Measurements from ENCODE around the gene ACSS1.

The ACSS1 gene

DNA sequence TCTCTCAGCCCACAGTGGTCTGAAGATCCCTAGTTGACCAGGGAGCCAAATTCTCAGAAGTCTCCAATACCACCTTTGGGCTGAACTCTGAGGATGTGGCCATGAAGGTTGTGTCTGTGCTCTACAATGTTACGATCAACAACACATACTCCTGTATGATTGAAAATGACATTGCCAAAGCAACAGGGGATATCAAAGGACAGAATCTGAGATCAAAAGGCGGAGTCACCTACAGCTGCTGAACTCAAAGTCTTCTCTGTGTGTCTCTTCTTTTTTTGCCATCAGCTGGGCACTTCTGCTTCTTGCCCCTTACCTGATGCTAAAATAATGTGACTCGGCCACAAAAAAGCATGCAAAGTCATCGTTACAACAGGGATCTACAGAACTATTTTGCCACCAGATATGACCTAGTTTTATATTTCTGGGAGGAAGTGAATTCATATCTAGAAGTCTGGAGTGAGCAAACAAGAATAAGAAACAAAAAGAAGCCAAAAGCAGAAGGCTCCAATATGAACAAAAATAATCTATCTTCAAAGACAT, 41.7 kb upstream of the ACSS1 start:
- Histone ChIP-seq H3K27ac (replicated peaks) (no peak overlapping the region), H3K27me3 (ENCODE audit: insufficient read depth, poor library complexity, severe bottlenecking) (no peaks in the 10 kb centered on the region), H3K4me3 (replicated peaks; ENCODE audit: insufficient read depth, low read length) (no peak overlapping the region)
- TF ChIP-seq, protein P1, sequence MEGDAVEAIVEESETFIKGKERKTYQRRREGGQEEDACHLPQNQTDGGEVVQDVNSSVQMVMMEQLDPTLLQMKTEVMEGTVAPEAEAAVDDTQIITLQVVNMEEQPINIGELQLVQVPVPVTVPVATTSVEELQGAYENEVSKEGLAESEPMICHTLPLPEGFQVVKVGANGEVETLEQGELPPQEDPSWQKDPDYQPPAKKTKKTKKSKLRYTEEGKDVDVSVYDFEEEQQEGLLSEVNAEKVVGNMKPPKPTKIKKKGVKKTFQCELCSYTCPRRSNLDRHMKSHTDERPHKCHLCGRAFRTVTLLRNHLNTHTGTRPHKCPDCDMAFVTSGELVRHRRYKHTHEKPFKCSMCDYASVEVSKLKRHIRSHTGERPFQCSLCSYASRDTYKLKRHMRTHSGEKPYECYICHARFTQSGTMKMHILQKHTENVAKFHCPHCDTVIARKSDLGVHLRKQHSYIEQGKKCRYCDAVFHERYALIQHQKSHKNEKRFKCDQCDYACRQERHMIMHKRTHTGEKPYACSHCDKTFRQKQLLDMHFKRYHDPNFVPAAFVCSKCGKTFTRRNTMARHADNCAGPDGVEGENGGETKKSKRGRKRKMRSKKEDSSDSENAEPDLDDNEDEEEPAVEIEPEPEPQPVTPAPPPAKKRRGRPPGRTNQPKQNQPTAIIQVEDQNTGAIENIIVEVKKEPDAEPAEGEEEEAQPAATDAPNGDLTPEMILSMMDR (IDR thresholded peaks at IDR 0.05; ENCODE audit: insufficient read depth, low read length) = no peak
- TF ChIP-seq, protein P2, sequence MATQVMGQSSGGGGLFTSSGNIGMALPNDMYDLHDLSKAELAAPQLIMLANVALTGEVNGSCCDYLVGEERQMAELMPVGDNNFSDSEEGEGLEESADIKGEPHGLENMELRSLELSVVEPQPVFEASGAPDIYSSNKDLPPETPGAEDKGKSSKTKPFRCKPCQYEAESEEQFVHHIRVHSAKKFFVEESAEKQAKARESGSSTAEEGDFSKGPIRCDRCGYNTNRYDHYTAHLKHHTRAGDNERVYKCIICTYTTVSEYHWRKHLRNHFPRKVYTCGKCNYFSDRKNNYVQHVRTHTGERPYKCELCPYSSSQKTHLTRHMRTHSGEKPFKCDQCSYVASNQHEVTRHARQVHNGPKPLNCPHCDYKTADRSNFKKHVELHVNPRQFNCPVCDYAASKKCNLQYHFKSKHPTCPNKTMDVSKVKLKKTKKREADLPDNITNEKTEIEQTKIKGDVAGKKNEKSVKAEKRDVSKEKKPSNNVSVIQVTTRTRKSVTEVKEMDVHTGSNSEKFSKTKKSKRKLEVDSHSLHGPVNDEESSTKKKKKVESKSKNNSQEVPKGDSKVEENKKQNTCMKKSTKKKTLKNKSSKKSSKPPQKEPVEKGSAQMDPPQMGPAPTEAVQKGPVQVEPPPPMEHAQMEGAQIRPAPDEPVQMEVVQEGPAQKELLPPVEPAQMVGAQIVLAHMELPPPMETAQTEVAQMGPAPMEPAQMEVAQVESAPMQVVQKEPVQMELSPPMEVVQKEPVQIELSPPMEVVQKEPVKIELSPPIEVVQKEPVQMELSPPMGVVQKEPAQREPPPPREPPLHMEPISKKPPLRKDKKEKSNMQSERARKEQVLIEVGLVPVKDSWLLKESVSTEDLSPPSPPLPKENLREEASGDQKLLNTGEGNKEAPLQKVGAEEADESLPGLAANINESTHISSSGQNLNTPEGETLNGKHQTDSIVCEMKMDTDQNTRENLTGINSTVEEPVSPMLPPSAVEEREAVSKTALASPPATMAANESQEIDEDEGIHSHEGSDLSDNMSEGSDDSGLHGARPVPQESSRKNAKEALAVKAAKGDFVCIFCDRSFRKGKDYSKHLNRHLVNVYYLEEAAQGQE (IDR thresholded peaks at IDR 0.05; ENCODE audit: insufficient replicate concordance, low read depth) = no peak
- TF ChIP-seq POLR2AphosphoS5 (IDR thresholded peaks at IDR 0.05; ENCODE audit: low read depth) = no peak
- TF ChIP-seq SPI1 (IDR thresholded peaks at IDR 0.05; ENCODE audit: borderline replicate concordance, low read depth) = no peak
- no peak for TF ChIP-seq GABPA (IDR thresholded peaks at IDR 0.05; ENCODE audit: low read depth)
- no peak for DNase-seq (ENCODE audit: low read depth in 1 of 2, low spot score in 1 of 2)

DNA sequence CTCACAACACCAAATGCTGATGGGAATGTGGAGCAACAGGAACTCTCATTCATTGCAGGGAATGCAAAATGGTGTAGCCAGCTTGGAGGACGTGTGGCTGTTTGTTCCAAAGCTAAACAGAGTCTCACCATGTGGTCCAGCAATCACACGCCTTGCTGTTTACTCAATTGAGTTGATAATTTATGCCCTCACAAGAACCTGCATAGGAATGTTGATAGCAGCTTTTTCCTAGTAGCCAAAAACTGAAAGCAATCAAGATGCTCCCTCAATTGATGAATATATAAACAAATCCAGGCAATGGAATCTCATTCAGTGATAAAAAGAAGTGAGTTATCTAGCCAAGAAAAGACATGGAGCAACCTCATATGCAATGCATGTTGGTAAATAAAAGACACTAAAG, 39.6 kb upstream of the ACSS1 start:
- TF ChIP-seq, protein P2 (IDR thresholded peaks at IDR 0.05; ENCODE audit: insufficient replicate concordance, low read depth) = no peak
- TF ChIP-seq POLR2AphosphoS5 (IDR thresholded peaks at IDR 0.05; ENCODE audit: low read depth) (no peak), GABPA (IDR thresholded peaks at IDR 0.05; ENCODE audit: low read depth) (no peak), SPI1 (IDR thresholded peaks at IDR 0.05; ENCODE audit: borderline replicate concordance, low read depth) (no peak)
- TF ChIP-seq, protein P1 (IDR thresholded peaks at IDR 0.05; ENCODE audit: insufficient read depth, low read length) = no peak
- no peak overlapping the region for H3K27ac ChIP-seq (replicated peaks)
- DNase-seq (ENCODE audit: low read depth in 1 of 2, low spot score in 1 of 2) = no peak
- H3K4me3 ChIP-seq (replicated peaks; ENCODE audit: insufficient read depth, low read length) = no peak overlapping the region
- H3K27me3 ChIP-seq (ENCODE audit: insufficient read depth, poor library complexity, severe bottlenecking) = no peaks in the 10 kb centered on the region

DNA sequence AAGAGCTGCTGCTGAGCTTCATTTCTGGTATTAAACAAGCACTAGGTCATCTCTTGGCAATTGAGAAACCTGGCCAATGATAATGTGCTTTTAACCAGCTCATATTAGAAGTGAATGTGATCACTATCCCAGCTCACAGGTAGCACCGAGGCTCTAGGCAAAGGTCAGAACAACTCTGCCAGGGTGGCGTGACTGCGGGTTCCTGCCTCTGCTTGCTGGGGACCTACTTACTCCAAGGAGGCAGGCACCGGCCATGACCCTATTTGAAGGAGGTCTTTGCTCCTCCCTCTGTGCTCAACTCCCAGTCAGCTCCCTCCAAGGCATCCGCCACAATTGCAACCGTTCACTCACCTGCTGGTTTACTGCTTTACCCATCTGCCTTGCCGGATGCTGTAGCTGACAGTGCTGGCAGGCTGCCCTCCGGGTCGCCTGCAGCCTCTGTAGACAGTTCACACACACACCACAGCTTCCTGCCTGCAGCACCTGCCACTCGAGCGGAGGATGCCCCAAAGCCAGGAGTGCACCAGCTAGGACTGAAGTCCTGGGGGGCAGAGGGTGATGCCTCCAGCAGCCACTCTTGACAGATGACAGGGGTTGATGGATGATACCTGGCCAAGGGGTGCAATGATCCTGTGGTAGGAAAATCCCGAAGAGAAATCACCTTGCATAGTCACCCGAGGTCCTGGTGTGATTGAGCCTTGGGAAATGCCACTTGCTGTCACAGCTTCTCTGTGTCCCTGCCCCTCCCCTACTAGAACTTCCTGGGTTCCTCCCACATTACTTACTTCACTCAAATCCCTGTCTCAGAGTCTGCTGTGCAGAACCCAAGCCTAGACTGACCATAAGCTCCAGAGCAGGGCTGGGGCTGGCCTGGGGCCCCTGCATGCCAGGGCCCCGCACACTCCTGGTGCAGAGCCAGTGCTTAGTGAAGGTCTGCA, 32.8 kb upstream of the ACSS1 start:
- H3K27ac ChIP-seq (replicated peaks) = no peak overlapping the region
- TF ChIP-seq GABPA (IDR thresholded peaks at IDR 0.05; ENCODE audit: low read depth) (no peak), SPI1 (IDR thresholded peaks at IDR 0.05; ENCODE audit: borderline replicate concordance, low read depth) (no peak), POLR2AphosphoS5 (IDR thresholded peaks at IDR 0.05; ENCODE audit: low read depth) (no peak)
- TF ChIP-seq, protein P1 (IDR thresholded peaks at IDR 0.05; ENCODE audit: insufficient read depth, low read length) = no peak
- TF ChIP-seq, protein P2 (IDR thresholded peaks at IDR 0.05; ENCODE audit: insufficient replicate concordance, low read depth) = no peak
- no peak for DNase-seq (ENCODE audit: low read depth in 1 of 2, low spot score in 1 of 2)
- H3K27me3 ChIP-seq (ENCODE audit: insufficient read depth, poor library complexity, severe bottlenecking) = peaks cover 19% of the 10 kb centered on the region
- H3K4me3 ChIP-seq (replicated peaks; ENCODE audit: insufficient read depth, low read length) = no peak overlapping the region
